Stimulated activated CD4-positive, alpha-beta T cell treated with anti-CD3 and anti-CD28 coated beads, TNF-alpha, amount 100 ng/mL, for 24 hours (primary cell): ENCODE measurements around the gene CELSR3.
A peak's percentile ranks its signal among the peaks of the same experiment; 100 is the strongest.

Experiments used
- DNase-seq, 3 experiments: peaks; one replicate each; pipeline ENCODE4 v3.0.0-alpha.2; 2020; ENCODE audit warnings: low read depth in 3 of 3

Gene CELSR3

DNA sequence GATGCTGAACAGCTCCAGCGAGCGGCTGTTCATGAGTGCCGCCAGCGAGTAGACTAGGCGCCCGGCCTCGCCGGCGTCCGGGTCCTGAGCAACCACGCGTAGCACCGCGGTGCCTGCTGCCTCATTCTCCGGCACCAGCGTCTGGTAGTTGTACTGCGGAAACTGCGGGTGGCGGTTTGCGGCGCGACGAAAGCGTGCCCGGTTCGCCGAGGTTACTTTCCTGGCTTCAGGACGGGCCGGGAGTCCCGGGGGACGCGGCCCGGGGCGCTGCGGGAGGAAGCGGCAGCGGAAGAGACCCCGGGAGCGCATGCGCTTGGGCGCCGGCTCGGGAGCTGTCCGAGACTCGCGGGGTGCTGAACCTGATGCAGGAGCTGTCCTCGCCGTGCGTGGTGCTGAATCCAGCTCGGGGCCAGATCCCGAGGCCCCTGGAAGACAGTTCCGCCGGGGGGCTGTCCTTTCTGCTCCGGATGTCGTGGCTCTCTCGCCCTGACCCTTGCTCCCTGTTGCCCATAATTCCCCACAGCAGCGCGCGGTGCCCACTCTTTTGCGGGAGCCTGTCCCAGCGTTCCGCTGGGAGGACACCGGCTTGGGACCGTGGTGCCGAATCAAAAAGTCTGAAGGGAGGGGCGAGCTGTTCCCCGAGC lies 1.1 kb downstream of the CELSR3 start:
- DNase-seq: peak; percentile 43 to 69 (median 43)

DNA sequence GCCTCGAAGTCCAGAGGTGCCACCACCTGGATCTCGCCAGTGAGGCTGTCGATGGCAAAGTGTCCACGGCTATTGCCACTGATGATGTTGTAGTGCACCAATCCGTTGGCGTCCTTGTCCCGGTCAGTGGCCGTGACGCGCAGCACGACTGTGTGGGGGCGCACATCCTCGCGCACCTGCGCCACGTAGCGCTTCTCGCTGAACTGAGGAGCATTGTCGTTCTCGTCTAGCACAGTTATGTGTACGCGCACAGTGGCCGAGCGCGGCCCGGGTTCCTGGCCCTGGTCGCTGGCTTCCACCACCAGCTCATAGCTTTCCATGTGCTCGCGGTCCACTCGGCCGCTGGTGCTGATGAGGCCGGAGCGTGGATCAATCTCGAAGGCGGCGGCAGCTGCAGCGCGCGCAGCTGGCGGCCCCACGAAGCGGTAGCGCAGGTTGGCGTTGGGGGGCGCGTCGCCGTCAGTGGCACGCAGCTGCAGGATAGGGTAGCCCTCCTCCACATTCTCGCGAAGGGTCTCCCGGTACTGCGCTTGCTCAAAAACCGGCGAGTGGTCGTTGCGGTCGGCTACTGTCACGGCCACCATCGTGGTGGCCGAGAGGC lies 1.8 kb downstream of the CELSR3 start:
- no peak for DNase-seq

DNA sequence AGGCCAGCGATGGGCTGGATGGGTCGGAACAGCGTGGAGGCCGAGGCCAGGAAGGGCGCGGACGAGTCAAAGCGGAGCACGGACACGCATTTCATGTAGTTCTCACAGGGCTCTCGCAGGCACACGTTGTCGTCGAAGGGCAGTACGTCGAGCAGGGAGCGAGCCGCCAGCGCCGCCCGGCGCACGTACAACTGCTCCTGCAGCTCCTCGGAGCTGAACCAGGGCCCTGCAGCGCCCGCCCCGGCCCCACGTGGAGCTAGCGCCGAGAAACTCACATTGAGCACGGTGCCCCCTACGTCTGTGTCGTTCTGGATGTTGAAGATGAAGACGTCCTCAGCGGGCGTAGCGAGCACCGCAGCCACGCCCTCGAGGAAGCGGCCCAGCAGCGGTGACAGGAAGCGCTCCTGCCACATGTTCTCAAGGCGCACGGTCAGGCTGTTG lies 5.8 kb downstream of the CELSR3 start:
- DNase-seq: peak in 1 of 3 experiments; percentile 22

DNA sequence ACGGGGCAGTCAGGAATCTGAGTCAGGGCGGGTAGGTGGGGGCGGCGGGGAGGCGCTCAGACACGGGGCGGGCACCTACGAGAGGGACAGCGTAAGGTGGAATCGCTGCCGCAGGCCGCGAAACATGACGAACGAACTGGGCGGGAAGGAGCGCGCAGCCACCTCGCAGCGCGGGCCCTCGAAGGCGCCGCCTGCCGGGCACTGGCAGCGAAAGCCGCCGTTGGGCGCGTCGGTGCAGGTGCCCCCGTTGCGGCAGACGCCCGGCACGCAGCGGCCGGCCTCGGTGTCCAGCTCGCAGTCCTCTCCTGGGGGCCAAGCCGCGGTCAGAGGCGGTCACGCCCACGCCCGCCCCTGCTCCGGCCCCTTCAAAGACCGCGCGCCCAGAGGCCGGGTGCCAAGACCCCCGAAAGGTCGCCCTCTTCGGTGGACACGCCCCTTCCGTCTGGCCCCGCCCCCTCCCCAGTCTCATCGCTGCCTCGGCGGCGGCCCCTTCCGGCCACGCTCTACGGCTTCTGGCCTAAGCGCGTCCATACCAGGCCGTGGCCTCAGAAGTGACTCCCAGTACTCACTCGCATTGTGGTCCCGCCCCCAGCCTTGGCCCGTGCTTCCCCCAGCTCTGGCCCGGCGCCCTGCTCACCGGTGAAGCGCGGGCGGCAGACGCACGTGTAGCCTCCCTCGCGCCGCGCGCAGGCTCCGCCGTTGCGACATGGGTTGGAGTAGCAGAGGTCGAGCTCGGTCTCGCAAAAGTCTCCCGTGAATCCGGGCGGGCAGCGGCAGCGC lies 6.4 kb downstream of the CELSR3 start:
- peak; percentile 67 to 85 (median 71) for DNase-seq

DNA sequence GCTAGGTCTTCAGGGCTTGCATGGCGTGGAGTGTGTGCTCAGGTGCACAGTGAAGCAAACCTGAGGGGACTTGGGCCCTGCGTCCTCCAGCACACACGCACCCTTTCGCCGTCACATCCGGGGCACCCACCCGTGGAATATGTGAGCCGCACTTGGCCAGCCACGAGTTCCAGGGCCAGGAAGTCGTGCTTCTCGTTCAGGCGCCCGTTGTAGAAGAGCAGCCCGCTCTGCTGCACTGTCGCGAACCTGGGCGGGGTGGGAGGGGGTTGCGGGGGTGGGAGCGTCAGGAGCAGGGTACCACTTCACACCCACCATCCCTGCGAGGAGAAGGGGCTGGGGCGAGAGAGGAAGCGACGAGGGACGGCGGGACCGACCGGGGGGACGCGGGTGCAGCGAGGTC lies 7.1 kb downstream of the CELSR3 start:
- DNase-seq: peak in 1 of 3 experiments; percentile 58

DNA sequence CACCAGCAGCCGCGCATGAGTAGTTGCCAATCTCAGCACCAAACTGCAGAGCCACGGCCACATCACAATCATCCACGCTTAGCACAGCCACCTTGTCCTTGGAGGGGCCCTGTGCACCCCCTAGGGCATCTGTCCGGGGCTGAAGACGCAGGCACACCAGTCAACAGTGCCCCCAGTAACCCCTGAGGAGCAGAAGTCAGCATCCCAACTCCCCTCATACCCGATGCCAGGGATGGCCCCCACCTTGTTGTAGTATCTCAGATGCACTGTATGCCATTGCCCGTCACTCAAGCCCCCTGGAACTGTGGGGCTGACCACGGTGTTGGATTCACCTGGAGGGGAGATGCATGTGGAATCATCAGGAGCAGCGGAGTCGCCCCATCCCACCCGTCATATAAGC lies 7.6 kb downstream of the CELSR3 start:
- DNase-seq: no peak

DNA sequence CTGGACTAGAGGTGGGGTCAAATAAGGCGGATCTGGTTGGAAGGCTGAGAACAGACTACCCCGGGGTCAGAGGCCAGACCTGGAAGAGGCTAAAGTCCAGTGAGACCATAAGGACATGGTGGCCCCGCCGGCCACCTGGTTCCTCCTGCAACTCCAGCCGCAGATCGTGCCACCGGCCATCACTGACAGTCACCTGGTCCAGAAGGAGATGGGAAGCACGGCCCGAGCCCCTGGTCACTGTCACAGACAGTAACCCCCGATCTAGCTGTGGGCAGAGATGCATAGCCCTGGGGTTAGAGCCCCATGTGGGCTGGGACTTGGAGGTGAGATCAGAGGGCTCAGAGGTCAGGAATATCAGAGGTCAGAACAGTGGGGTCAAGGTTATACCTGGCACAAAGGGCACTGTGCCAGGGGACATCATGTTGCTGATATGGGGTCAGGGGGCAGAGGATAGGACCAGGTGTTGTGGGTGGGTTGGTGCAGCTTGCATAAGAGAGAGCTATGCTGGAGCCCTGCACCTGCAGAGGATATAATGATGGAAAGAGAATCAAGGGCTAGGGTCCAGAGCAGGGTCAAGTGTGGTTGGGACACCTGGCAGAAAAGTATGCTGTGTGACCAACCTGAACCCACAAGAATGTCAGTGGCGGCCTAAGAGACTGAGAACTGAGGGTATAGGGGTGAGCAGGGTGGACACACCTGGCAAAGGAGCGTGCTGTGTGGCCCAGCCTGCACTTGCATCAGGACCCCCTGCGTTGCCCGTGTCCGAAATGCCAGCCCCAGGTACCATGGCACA lies 9.6 kb downstream of the CELSR3 start:
- no peak for DNase-seq

DNA sequence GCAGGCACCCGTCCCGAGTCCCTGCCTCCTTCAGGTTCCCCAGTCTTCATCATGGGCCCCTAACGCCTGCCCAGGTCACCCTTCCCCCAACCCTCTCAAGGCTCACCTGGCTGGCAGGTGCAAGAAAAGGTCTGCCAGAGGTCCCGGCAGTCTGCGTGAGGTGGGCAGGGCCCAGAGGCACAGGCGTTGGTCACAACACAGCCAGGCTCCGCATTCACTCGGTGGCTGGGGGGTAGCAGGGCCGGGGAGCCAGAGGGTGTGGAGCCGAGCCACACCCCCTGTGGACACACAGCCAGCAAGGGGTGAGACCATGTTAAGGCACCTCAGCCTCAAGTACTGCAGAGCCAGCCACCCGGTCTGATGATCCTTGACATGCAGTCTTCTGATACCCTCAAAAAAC lies 10.9 kb downstream of the CELSR3 start:
- DNase-seq: no peak

DNA sequence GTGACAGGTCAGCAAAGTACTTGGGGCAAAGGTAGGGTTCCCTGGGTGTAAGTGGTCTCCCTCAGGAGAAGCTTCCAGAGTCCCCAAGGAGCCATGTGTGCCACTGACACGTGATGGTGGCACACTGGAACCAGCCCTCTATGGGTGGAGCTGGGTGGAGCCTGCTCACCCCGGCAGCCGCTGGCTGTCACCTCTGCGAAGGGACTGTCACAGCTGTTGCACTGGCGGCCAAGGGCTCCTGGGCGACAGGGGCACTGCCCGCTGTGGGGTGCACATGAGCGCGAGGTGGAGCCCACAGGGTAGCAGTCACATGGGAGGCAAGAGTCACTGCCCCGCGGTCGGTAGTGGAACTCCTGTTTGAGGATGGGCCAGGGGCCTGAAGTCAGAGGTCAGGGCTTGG lies 12.0 kb downstream of the CELSR3 start:
- no peak for DNase-seq

DNA sequence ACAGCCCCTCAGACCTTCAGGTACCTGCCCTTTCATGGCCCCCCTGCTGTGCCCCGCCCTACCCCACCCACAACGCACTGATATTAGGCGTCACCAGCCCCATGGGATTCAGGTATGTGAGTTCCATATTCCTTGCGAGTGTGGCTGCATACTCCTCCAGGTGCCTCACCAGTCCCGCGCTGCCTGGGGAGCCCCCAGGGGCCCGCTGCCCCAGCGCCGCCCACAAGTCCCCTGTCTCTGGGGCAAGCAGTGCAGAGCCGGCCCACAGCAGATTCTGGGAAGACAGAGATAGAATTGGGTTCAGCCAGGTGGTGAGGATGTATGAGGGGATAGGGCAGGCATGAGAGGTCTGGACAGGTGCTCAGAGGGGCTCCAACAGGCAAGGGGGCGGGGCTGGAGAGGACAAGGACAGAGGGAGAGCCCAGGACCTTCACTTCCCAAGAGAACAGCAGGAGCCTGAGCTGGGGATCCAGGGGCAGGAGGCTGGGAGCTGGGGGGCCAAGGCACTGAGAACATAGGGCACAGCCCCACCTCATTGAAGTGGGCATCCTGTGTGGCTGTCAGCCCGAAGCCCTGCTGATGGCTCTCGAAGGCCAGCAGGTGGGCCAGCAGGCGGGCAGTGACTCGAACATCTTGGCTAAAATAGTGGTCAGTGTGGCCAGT lies 14.4 kb downstream of the CELSR3 start:
- no peak for DNase-seq

DNA sequence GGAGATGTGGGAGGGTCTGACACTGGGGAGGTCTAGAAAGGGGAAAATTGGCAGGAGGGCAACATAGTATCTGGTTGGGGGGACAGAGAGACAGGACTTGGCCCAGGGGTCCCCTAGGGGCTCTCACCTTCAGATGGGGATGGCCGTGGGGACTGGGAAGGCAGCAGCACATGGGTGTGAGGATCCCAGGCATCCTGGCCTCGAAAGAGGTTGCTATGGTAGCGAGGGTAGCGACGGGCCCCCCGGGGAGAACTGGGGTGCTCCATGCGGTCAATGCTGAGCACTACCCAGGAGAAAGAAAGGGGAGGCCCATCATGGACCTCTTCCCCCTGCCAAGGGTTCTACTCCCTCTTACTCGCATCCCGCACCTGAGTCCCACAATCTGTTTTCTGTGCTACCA lies 15.0 kb downstream of the CELSR3 start:
- no peak for DNase-seq

DNA sequence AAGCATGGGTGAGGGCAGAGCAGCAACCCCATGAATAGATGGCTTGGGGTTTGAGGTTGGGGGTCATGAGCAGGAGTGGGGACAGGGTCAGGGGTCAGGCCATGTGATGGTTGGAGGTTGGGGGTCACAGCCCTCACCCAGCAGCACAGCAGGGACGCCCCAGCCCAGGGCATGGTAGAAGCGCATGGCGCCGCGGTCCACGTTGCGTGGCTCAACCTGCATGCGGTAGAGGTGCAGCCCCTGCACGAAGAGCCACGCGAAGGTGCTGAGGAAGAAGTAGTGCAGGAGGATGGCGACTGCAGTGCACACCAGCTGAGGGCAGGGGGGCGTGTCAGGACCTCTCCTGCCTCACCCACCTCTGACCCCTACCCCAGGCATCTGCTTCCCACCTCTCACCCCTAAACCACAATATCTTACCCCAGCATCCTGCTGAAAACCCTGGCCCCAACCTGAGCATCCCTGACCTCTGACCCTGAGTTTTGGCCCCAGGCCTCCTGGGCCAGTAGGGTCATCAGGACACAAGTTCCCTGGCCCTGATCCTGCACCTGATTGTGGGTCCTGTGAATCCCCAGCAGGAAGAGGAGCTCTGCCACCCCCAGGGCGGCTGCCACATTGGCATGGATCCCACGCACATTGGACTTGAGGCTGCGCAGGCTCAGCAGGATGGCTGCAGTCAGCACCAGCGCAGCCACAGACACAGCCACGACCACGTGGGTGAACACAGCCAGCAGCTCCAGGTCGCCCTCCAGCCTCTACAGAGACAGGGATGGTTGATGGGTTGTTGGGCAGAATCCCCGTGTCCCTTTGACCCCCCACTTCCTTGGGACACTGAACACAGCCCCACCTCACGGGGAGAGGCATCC lies 17.6 kb downstream of the CELSR3 start:
- DNase-seq: no peak

DNA sequence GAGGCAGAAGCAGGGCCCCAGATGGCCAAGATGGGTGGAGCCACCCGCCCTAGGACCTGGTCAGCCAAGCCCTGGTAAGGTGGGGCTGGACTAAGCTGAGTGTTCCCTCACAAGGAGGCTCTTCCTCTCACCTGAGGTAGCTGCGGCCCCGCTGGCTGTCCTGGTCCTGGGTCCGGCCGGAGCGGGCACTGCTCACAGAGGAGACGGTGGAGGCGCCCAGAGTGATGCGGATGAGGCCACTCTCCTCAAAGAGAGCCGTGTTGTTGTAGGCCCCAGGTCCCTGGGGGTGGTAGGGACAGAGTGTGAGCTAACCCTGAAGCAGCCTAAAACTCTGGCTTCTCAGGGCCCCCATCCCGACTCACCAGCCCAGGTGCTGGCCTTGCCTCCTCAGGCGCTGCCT lies 20.1 kb downstream of the CELSR3 start:
- no peak for DNase-seq

DNA sequence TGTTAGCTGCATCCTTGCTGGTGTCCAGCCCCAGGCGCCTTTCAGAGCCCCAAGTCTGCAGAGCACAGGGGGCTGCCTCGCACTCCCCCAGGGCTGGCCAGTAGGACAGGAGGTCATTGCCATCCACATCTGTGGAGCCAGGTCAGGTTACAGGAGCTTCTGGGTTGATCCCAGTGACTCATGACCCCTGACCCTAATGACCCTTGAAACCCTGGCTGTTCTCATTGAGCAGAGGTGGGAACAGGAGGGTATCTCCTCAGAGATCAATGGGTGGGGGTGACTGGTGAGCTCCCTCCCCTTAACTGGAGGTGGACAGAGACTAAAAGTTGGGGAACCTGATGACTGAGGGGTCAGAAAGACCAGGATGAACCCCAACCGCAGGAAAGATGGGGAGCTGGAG lies 21.3 kb downstream of the CELSR3 start:
- no peak for DNase-seq

DNA sequence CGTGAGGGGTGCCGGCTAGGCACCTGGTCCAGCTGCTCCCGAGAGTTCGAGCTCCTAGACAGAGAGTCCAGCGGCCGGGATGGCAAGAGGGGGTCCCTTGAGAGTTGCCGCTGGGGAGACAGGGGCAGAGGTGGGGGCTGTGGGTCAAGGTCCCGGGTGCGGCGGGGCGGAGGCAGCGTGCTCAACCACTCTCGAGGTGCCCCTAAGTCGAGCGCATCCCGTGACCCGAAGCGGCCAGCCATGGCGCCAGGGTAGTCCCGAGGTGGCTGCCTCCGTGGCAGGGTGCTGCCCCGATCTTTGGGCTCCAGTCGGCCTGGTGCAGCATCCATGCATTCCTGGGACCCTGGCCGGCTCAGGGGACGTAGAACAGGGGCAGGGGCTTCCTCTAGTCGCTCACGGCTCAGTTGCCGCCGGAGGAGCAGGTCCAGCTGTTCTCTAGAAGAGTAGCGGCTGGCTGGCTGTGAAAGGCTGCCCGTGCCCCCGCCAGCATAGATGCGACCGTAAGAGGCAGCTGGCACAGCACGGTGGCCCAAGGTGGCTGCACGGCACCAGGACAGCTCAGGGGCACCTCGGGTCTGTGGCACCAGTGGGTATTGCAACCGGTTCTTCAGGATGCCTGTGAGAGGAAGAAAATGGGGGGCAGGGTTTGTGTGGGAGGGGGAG lies 22.6 kb downstream of the CELSR3 start:
- no peak for DNase-seq

DNA sequence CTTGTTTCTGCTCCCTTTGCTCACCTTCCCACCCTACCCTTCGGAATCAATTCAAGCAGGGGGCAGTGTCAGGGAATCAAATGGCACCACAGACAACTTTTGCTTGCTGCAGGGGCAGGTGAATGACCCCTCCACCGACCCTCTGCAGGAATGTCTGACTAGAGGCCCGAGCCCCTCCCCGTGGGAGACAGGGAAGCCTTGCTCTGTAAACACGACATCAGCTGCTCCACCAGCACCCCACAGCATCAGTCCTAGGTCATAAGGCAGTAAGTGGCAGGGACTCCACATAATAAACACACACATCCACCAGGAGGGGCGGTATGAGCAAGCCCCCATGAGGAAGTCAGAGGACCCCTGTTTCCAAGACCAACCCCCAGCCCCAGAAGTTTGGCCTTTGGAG lies 25.4 kb downstream of the CELSR3 start:
- no peak for DNase-seq

DNA sequence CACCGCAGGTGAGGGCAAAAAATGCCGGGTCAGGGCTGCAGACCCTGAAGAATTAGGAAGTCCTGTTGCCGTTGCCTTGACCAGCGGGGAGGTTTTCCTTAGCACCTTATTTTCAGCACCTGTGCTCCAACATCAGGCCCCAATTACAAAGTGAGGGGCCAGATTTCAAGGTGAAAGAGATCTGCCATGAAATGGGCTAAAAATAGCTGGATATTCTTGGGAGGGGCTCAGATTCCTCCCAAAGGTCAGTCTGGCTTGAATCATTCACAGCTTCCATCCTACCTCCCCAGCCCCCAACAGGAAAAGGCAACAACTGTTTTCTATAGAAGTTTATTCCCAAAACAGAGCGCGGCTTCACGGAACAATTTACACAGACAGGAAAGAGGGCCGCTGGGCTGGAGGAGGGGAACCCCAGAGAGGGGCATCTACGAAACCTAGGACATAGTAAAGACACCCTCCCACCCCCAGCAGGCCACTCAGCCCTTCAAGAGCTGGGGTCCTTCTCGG lies 26.5 kb downstream of the CELSR3 start:
- no peak for DNase-seq

DNA sequence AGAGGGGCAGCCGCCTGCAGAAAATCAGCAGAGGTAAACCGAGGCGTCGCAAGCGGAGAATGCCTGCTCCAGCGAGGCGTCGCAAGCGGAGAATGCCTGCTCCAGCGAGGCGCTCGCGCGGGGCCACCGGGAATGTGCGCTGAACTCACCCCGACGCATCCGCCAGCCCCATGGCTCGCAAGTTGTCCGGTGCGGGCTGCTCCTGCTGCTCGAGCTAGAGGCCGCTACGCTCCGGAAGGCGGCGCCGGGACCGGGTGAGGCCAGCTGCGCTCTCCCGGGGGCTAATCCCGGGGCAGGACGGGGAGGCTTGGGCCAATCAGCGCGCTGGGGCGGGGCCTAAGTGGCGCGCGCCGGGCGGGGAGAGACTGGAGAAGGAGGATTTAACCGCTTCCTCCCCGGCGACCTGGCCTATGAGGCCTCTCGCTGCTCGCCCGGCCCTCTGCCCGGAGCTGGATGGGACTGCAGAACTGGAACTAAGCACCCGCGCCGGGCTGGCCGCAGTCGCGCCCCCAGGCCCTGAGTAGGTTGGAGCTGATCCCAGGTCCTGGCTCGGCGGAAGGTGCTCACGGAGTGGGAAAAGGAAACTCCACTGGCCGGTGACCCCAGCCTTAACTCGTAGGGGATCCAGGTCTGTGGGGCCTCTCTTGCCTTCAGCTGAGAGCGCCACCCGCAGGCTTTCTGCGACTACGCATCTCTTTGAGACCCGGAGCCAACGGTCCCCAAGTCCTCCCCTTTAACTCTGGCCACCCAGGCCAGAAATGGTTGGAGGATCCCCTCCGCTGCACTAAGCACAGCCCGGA lies 27.3 kb downstream of the CELSR3 start, which contains the start of gene SLC26A6:
Gene SLC26A6 (minus strand): TSS at position 240 of the 800 bp plus-strand sequence. CDS start 68 bp downstream, at position 172.
- peak; percentile 87 to 96 (median 87) for DNase-seq

DNA sequence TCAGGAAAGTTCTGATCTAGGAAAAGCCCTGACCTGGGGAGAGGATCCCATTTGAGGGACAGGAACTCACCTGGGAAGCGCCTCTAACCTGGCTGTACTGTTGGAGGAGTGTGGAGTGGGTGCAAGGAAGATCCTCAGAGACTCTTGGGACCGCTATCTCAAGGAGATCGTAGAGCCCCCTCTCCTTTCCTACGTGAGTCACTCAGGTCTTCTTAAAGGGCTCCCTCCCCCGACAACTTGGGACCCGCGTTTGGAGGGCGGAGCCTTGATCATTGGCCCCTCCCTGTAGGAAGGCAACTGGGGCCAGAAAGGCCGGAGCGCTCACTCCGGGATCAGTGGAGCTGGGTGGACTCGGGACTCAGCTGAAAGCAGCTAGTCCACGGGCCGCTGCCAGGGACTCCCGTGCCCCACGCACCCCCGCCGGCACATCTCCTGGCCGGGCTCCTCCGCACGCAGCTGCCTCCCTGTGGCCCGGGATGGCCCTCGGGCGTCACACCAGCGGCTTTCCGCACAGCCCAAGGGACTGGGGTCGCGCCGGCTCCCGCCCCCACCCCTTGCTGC lies 27.9 kb downstream of the CELSR3 start:
- DNase-seq: peak; percentile 25 to 61 (median 29)
